ENCODE measurements around the gene IL6R.

- TF ChIP-seq CTCF (IDR thresholded peaks at IDR 0.05), result no peak
- no peak for TF ChIP-seq POLR2A (IDR thresholded peaks at IDR 0.05)
- peak in 1 of 3 donors; percentile 5 for TF ChIP-seq POLR2AphosphoS5 (IDR thresholded peaks at IDR 0.05)
These were observed 2.3 kb downstream of the IL6R start for GRCh38 chr1:154407198-154408091.
